GM19438 (cell line): ENCODE data around the gene ESRRG.

ENCODE experiments used
- ATAC-seq: cut with Tn5 transposase; IDR thresholded peaks from one replicate; pipeline ENCODE4 v1.9.1; 2021; ENCODE audit warnings: low read depth; ENCODE audit not compliant: unreplicated experiment

The ESRRG gene

DNA sequence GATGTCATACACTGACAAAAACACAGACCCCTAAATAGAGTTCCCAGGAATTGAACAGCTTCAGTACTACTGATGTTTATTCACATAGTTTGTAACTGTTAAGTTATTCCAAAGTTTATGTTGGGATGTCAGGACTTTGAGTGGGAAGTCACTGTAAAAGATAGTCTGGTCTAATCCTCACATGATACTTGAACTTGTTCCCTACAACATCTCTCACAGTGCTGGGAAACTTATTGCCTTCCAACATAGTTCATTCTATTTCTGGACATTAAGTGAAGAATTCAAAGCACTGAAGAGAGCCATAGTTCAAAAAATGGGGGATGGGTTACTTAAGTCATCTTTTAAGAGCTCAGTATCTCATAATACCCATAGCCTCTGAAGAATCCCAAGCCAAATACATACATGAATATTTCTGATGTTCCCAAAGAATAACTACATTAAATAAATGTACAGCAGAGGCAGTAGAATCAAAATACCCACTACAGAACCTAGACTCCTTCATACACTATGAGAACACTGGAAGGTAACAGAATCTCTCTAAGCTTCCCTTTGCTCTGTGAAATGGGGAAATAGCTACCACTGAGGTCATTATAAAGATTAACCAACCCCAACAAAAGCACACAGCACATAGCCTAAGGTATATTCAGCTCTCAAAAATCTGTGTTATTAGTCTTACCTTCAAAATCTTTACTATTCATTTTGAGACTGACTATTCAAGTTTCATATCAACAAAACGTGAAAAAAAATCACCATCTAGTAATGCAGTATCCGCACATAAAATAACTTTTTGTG lies 81.4 kb downstream of the ESRRG start:
- ATAC-seq = no peak

DNA sequence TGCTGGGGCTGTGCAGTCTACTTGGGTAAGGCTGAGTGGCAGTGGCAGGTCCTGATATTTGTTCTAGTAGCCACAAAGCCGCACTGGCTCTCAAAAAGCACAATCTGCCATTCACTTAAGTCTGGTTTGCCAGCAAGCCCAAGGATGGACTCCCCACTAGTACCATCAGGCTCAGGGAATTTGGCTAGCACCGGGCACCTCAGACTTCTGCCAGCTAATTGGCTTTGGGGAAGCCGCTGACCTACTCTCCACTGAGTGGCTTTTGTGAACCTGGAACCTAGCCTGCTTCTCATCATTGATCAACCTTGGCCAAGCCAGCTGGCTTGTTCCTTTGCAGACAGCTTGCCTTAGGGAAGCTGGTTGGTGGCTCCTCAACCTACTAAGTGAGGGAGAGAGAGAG lies 83.1 kb downstream of the ESRRG start:
- ATAC-seq = no peak

DNA sequence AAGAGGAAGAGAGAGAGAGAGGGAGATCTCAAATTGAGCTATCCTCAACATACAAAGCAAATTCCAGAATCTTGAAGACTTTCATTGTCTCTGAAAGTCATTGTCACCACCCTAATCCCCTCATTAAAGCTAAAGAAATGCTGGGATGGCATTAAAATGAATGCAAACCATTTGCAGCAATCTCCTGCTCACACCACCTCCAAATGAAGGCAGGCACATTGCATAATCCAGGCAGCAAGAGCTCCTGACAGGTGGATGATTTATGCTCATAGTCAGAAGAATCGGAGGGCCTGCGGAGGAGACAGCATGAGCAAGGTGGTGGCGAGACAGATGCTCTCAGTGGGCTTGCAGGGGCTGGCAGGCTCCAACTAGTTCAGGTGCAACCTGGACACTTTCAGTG lies 90.2 kb downstream of the ESRRG start:
- no peak for ATAC-seq

DNA sequence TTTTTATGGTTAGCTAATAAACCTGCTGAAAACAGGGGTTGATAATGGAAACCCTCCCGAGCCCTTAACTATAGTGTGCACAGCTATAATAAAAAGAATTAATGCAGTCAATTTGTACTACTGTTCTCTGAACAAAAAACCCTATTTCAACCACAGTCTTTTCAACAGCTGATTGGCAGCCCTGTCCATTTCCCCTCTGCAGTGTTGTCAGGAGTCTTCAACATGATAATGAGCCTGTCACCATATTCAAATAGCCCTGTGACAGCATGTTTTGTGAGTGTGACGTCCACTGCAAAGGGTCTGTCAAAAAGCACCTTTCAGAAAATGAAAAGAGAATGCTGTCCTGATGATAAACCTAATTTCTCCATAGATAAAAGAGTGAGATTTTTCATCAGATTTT lies 92.7 kb downstream of the ESRRG start:
- ATAC-seq = no peak

DNA sequence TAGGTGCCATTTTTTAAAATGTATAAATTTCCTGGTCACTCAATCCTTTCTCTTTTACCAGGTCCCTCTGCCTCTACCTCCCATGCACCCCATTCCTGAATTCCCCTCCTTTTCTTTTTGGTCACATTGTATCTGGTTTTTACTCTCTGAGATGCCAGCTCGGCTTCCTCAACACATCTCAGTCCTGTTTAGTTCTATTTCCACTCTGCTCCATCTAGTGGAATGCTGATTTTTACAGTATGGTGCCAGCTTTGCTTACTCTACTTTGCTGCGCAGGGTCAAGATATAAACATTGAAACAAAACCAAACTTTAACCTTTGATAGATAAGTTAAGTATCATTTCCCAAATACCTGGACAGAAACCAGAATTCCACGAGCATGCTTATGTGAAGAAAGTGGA lies 96.0 kb downstream of the ESRRG start:
- no peak for ATAC-seq

DNA sequence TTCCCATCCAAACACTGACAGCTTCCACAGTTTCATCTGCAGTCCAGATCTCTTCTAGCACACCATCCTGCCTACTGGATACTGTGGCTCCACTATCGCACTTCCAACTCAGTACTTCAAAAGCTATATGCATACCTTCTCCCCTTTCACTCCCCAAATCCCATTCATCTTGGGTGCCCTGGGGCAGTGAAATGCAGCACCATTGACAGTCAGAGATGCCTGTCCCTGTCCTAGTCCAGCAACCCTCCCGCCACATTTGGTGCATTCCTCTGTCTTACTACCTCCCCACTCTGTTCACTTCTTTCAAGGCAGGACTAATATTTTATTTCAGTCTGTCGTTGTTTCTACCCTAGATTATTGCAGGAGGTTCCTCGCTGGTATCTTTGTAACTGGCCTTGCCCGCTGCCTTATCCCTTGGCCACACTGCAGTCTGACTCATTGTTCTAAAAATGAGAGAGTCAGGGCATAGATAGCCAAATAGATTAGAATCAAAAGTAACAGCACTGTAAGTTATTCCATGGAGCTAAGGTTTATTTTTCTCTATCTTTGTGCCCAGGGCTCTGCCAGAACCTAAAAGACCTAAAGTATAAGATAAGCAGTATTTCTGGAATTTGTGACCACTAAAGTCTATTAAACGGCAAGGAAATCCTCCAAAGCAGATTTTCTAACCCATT lies 96.7 kb downstream of the ESRRG start:
- ATAC-seq = no peak

DNA sequence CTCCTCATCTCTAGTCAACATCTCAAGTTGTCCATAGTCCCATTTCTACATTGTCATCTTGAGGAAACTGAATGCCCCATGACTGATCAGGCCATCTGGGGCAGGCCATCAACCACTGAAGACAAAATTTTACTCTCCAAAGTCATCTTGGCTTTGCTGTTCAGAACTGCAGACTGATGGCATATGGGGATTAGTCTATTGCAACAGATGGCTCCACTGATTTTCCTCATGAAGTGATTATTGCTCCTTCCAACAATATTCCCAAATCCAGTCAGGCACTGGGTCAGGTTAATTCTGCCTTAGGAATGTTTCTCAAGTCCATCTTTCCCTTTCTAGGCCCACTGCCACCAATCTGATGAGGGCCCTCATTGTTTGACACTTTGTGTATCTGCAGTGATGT lies 101.7 kb downstream of the ESRRG start:
- no peak for ATAC-seq

DNA sequence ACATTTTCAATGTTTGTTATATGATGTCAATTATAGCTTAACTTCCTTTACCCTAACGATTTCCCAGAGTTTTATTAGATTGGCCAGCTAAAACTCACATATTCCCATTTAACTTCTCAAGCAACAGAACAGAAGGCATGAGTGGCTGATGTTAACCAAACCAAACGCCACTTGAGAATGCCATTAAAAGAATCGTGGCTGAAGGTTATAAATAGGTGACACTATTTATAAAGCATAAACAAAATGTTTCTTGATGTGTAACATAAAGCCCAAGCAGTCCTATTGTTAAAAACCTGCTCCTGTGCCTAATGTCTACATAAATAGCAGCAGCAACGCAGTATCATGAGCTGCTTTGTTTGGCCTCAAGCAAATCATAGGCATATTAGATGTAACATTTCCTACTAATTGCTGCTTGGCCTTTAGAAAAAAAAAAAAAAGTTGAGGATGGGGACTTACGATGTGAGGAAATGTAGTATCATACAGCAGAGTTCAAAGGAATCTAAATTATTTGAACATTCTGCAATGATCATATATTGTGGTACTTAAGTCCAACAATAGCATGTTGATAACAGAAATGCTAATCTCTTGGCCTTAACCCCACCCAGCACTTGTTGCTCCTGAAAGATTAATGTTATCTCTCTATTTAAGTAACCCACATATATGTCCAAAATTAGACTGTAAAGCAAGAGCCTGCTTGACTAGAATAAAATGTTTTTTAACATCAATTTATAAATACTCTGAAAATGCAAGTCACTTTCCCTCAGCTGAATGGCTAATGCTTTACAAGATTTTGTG lies 106.0 kb downstream of the ESRRG start:
- ATAC-seq = no peak

DNA sequence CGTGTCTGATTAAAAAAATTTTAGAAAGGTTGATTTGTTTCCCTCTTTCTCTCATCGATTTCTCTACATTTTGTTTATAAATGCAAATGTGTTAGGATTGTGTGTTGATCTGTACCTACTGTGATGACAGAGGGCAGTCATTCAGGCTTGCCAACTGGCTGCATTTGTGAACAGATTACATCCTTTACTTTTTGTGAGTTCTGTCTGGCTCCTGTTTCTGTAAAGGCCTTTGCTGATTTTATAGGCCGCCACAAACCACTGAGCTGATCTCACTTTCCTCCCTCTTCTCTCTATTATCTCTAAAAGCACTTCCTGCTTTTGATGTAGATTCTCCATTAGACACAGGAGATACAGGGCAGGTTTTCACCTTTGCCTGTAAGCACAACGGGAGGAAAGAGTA lies 106.8 kb downstream of the ESRRG start:
- no peak for ATAC-seq

DNA sequence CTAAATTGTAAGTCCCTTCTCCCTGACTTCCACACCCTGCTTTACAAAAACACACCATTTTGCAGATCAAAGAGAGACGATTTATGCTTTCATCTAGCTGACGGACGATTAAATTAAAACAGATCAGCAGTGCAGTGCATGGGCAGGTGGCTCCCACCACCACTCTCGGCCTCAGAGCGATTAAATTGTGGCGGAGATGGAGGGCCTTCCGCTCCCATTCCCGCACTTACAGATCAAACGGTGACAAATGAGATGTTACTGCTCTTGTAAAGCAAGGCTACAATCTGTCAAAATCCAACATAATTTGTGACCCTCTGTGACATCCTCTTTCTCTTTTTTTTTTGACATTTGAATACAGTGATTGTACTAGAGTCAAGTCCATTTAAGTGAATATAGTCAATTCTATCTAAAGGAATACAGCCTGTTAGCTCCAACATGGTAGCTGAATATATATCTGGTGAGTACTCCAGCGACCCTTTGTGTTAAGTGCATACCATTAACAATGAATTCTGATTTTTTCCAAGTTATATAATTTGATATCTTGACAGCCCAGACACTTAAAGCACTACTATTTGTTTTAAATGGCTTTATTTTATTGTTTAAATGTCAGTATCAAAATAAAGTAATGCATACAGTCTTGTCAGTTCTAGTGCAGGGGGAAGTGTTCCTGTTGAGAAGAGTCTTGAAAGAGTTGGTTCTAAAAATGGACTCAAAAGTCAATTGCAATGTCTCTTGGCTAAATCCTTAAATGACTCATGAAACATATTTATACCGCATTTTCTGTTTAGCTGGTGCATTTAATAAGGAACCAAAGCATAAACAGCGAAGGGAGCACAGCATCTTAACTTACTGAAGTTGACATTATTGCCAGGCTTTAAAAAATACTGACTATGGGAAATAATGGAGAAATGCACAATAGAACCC lies 109.0 kb downstream of the ESRRG start:
- ATAC-seq = no peak

DNA sequence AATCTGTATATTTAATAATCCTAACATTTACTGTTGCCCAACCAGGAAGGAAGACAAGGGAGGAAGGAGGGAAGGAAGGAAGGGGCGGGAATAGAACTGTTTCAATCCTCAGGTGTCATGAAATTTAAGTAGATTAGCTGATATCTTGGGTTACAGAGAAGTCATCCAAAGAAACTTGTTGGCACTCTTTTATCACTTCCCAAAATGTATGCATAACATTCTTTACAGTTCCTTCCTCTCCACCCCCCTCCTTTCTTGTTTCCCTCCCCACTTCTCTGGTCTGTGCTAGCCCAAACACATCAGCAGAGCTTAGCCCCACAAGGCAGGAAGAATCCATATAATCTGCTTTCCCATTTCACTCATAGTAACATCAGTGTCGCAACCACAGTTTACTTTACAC lies 110.9 kb downstream of the ESRRG start:
- ATAC-seq = no peak

DNA sequence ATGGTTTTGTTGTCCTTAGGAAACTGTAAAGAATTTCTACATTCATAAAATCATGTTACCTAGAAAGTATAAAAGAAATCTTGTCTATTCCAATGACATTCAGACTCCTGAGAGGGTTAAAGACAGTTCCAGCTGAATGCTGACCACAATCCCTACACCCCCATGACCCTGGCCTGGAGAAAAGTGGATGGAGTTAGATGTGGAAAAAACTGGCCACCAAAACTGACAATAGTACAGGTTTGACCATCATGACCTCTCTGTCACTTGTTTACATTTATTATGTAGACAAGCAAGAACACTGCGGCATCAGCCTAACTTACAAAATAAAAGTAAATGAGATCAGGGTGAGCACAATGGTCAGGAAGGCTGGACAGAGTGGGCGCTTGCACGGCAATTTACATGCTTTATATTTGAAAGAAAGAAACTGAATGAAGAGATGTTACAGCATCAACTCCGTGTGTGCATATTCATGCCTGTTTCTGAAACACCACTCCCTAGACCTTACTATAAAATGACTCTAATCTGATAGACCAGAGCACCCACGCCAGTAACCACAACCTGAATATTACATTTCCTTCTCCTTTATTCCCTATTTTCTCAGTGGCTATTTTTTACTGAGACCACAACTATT lies 116.0 kb downstream of the ESRRG start:
- ATAC-seq = no peak

DNA sequence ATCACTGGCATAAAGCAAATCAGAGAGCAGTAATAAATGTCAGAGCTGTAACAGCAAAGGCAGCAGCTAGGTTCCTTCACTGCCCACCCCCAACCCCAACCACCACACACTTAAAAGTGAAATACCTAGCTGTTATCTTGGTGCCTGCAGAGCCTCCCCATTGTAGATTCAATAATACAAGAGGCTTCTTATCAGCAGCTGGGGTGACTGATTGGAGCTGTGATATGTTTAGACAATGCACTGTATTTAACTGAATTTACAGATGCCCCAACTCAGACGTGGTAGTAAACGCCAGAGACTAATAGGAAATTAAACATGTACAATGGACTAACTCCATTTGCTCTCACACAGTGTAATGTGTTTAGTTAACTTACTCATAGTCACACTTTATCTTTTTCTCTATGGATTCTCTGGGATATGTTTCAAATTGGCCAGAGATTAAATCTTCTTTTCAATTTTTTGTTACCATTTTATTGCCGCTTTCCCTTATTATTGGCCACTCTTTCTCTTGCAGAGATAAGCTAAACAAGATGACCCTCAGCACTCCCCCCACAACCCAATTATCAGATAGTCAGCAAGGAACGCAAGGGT lies 117.1 kb downstream of the ESRRG start:
- ATAC-seq = no peak

DNA sequence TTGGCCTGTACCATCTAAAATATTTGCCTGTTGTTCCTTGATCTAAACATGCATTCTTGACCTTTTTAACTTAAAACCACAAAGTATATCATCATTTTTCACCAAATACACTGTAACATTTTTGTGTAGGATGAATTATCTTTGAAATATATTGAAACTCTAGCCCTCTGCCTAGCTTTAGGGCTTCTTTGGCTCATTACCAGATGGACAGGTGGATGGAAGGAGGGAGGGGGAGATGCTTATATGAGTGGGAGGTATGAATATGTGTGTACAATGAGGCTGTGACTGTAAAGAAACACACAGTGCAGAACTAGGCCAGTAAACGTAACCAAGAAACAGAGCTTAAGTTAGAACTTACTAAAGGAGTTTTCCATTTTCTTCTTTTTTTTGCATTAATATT lies 118.5 kb downstream of the ESRRG start:
- no peak for ATAC-seq

DNA sequence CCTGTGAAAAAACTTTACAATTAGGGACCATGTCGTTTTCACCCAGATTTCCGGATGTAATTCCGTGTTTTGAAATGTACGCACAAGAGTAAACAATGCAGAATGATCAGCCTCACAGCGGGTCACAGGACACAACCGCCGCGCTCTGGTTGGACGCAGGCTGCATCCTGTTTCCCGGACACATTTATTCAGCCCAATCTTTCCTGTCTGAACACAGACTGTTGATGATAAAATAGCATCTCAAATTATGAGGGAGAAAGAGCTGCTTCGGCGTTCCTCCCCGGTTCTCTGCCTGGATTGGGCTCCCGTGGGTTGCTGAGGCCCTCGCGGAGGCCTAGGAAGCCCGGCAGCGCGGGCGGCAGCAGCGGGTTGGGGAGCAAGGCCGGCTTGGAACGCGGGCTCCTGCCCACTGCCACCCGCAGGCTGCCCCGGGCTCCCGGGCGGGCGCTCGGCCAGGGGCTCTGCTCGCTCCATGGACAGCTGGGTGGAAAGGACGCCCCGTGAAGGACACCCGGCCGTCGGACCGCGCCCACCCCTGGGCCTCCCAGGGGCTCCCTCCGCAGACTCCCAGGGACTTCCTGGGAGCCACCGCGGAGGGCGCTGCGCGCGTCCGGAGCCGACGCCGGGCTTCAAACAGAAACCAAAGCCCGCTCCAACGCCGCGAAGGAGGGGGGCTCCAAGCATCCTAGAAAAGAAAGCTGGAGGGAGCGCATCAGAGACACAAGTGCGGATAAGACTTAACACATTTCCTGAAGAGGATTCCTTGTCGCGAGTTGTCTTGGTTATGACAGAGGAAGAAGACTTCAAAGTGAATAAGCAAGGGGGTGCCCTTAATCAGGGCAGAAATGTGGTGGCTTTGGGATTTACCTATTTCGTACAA lies 122.3 kb downstream of the ESRRG start:
- ATAC-seq = peak; percentile 61

DNA sequence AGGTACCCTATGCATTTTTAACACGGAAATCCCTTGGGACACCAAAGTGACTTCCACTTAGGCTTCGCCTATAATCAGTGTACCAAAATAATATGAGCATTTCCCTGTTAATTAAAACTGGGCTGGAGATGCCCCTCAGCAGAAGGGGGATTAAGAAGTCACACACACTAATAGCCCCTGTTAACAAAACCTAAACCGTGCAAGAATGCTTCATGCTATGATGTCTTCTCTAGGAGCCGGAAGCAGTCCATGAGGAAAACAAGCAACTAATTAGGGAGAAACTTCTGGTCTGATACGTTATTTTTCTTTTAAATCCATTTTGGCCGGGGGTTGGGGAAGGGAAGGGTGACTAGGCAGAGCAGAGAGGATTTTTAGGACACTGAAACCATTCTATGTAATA lies 123.4 kb downstream of the ESRRG start:
- no peak for ATAC-seq

DNA sequence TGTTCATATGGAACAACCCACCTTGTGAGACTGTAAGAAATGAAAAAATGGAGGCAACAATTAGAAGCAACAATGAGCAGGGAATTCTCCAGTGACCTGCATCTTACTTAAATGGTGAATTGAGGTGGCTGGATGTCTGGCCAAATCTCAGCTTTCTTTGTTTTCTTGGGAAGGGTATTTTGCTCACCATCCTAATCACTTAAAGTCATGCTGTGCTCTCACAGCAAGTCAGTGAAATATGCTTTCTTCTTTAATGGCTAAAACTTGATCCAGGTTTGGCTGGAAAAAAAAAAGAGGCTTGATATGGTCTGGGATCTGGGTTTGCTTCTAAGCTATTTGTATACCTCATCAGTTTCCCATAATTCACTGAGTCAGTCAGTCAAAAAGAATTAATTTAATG lies 124.8 kb downstream of the ESRRG start:
- no peak for ATAC-seq

DNA sequence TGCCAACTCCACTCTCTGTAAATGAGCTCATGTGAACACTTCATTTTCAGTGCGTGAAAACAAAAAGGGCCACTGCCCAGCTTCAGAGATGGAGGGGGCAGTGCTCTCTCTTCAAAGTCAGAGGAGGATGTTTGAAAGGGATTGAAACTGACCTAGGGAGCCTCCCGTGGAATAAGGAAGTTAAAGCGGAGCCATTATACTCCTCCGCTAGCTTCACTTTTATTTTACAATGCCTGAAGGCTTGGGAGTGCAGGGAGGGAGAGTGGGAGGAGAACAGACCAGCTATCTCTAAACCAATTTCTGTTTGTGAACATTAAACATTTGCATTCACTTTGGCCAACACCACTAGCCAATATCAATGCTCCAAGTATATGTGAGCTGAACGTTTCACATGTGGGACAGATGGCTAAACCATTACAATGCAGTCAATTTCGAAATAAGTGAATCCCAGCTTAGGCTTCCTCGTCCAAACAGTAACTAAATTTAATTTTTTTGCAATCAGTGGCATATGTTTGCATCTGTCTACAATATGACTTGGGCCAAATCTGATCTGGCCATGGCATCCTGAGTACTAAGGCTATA lies 126.9 kb downstream of the ESRRG start:
- ATAC-seq = no peak
